H1 (cell line): ENCODE measurements around the gene LUZP1. TPM values are rescaled to one million over a fixed set of nuclear protein-coding genes. Genes with fewer than 3 reads are reported as not detected.

Source experiments
- PHF8 ChIP-seq: fragments of 200-600 bp; sonication (generic); conservative IDR thresholded peaks from 2 replicates; pipeline ENCODE4 v1.7.1; 2012; ENCODE audit warnings: low read depth, mild to moderate bottlenecking, inconsistent platforms, low read length, moderate library complexity
- POLR2A ChIP-seq, 2 experiments: IDR thresholded peaks; 1 replicate in 1 of 2; 2 replicates in 1 of 2; pipeline ENCODE4 v1.6.1; 2011; ENCODE audit warnings: low read depth in 2 of 2, low read length in 2 of 2, mild to moderate bottlenecking in 2 of 2; ENCODE audit errors: control extremely low read depth in 1 of 2
- SRF ChIP-seq: IDR thresholded peaks from 2 replicates; pipeline ENCODE4 v1.6.1; 2011; ENCODE audit warnings: mild to moderate bottlenecking, low read depth, low read length, moderate library complexity
- polyA plus RNA-seq, 7 experiments: library from polyadenylated mRNA; depleted of rRNA in 3 of 7; stranded (reverse) in 5 of 7; unstranded in 2 of 7; fragments of >200 nt in 5 of 7; fragments of 200-250 nt in 2 of 7; gene quantifications; 1 replicate in 5 of 7; 2 replicates in 1 of 7; 4 replicates in 1 of 7; pipeline versions ENCODE4 v1.2.1 to v1.2.3, GENCODE V29; 2011 to 2013; ENCODE audit warnings: missing spikeins in 2 of 7, mixed read lengths in 2 of 7
- total RNA-seq: library from RNA; stranded (reverse); fragmentation: NEBNext Ultra II Directional; extraction: Animal tissue kit (Norgen Biotek cat#: 25700); gene quantifications from 2 replicates; pipeline ENCODE4 v1.2.1, GENCODE V29; 2021

The LUZP1 gene
- total and polyA plus RNA-seq, 2 of the 8 experiments (the other 6 are each of a cell fraction or from before 2014, with no cell fraction given) = 14.0 to 60.5 TPM

GRCh38 chr1:23178414-23178813 is 9.8 kb upstream of the LUZP1 start (continued):
- TF ChIP-seq PHF8 (no peak), POLR2A (IDR thresholded peaks at IDR 0.05; ENCODE audit: control extremely low read depth in 1 of 2, low read depth in 2 of 2, low read length in 2 of 2) (no peak), SRF (no peak)
